GM10248 (cell line): ENCODE measurements around the gene PNLDC1.
"Not testable (repeated sequence)": the region's sequence is repeated elsewhere in the genome, so short reads cannot be mapped to it uniquely, and the experiment has no call there.

ENCODE experiments used
- CTCF ChIA-PET: fragments of 300-600 bp; sonication (Branson Sonifier 250); formaldehyde crosslinking; extraction: SDS; loops from one replicate; lab custom pipeline; 2021; ENCODE audit warnings: antibody characterized with exemption; lab: Yijun Ruan, JAX
- POLR2A ChIA-PET: fragments of 350-650 bp; sonication (Branson Sonifier 250); formaldehyde crosslinking; extraction: SDS; loops from one replicate; lab custom pipeline; 2020; ENCODE audit warnings: antibody characterized with exemption; lab: Yijun Ruan, JAX
- DNase-seq: peaks from one replicate; pipeline ENCODE4 v3.0.0; 2012; ENCODE audit errors: extremely low spot score
- TF ChIP-seq, protein P1 (sequence below): IDR thresholded peaks from 2 replicates; pipeline ENCODE4 v1.5.1; 2012; ENCODE audit warnings: mild to moderate bottlenecking, low read depth; ENCODE audit errors: extremely low read depth, missing control alignments, control extremely low read depth

The PNLDC1 gene

GRCh38 chr6:159863341-159863740, 63.3 kb downstream of the PNLDC1 start:
- peak; percentile 65 for DNase-seq
- POLR2A ChIA-PET, result not testable (repeated sequence)
- CTCF ChIA-PET, result interaction anchor here (0.6 to 1.7 kb wide), 19 partner anchors 10 to 671 kb away, joined by 3 to 21 read pairs (median 3); no protein-coding TSS in a partner anchor
- TF ChIP-seq, protein P1, sequence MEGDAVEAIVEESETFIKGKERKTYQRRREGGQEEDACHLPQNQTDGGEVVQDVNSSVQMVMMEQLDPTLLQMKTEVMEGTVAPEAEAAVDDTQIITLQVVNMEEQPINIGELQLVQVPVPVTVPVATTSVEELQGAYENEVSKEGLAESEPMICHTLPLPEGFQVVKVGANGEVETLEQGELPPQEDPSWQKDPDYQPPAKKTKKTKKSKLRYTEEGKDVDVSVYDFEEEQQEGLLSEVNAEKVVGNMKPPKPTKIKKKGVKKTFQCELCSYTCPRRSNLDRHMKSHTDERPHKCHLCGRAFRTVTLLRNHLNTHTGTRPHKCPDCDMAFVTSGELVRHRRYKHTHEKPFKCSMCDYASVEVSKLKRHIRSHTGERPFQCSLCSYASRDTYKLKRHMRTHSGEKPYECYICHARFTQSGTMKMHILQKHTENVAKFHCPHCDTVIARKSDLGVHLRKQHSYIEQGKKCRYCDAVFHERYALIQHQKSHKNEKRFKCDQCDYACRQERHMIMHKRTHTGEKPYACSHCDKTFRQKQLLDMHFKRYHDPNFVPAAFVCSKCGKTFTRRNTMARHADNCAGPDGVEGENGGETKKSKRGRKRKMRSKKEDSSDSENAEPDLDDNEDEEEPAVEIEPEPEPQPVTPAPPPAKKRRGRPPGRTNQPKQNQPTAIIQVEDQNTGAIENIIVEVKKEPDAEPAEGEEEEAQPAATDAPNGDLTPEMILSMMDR, result peak; percentile 49

DNA sequence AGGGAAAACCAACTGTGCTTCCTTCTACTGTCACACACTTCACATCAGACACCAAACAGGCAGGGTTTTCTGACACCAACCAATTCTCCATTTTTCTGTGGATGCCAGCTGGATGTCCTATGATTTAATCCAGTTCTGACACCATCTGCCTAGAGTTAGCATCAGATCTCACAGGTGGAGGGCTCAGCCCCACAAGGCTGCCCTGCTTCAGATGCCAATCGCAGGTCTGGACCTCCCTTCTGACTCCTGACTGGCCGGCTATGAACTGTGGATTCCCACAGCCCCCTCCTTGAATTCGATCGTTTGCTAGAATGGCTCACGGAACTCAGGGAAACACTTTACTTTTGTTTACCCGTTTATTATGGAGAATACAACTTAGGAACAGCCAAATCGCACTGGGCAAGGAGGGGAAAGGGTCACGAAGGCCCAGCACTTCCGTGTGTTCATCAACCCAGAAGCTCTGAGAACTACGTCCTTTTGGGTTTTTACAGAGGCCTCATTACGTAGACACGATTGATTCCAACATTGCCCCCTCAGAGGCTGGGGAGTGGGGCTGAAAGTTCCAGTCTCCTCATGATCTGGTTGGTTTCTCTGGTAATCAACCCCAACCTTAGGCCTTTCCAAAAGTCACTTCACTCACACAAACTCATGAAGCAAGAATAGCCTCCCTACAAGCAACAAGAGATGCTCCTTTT, 65.3 kb downstream of the PNLDC1 start:
- POLR2A ChIA-PET, result no interaction called here
- CTCF ChIA-PET, result interaction anchor here (1.7 to 2.5 kb wide), 2 partner anchors 12 to 590 kb away, joined by 4 to 9 read pairs; no protein-coding TSS in a partner anchor
- no peak for DNase-seq
- TF ChIP-seq, protein P1, result no peak

DNA sequence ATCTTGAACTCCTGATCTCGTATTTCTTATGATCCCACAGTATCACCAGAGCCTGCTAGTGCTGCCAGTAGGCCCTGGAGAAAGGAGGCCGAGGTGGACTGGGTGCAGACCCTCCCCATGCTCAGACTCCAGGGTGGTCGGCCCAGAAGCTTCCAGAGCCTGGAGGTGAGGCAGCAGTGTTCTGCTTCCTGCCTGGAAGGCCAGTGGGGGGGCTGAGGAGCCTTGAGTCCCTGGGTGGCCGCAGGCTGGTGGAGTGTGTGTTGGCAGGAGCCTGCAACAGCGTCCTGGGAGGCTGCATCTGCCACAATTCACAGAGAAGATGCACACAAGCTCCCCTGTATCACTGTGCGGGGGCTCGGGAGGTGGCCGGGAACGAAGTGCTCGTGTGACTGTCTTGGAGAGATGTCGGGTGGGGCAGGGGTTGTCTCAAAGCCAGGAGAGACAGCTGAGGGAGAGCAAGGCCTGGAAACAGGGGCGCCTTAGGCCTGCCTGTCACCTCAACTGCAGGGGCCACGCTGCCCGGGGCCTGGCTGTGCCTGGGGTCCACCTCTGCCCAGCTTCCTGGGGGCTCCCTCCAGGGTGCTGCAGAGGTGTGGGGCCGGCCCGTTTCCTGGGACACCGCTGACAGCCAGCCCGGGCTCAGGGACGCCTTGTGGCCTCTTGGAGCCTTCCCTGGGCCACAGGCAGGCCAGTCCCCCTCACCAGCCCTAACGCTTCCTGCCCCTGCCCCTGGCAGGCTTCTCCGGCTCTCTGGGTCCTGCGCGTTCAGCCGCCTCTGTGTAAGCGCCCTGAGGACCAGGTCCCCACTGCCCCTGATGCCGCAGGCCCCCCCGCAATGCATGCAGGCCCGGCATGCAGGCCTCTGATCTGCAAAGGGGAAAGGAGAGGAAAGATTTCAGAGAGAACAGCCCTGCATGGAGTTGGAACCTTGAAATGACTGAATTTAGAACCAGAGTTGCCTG, 66.5 kb downstream of the PNLDC1 start:
- TF ChIP-seq, protein P1, result no peak
- ChIA-PET POLR2A (no interaction called here), CTCF (interaction anchor here (1.7 to 2.5 kb wide), 2 partner anchors 13 to 589 kb away, joined by 4 to 9 read pairs; no protein-coding TSS in a partner anchor)
- no peak for DNase-seq
